ENCODE measurements around the gene CSF2RB. TPM values are rescaled to one million over a fixed set of nuclear protein-coding genes. Genes with fewer than 3 reads are reported as not detected.

CSF2RB gene
- total RNA-seq, 1 donor from 2014 or later = 30.1 TPM

- no peaks in the 10 kb centered on the region for H3K36me3 ChIP-seq
- no peak for TF ChIP-seq CTCF (IDR thresholded peaks at IDR 0.05)
- intact Hi-C loops (cut with DNase I) = loop anchor here (10.0 kb wide), 1 partner anchor 58 kb away; no protein-coding TSS in a partner anchor
- DNase-seq = no peak
- H3K9me3 ChIP-seq = no peaks in the 10 kb centered on the region
- ATAC-seq = peak; percentile 41 to 63
- H3K27ac ChIP-seq = peak overlapping the region; percentile 77
- H3K4me1 ChIP-seq = peaks cover 16% of the 10 kb centered on the region
- no peaks in the 10 kb centered on the region for H3K27me3 ChIP-seq (ENCODE audit: low read depth)
- H3K4me3 ChIP-seq = peak overlapping the region; percentile 53
Measured at GRCh38 chr22:36912694-36913426, 568 bp upstream of the CSF2RB start.

GRCh38 chr22:36914390-36914752 is 943 bp downstream of the CSF2RB start:
- Histone ChIP-seq H3K27me3 (ENCODE audit: low read depth) (no peaks in the 10 kb centered on the region), H3K27ac (peak overlapping the region; percentile 77), H3K4me3 (peak overlapping the region; percentile 53), H3K9me3 (no peaks in the 10 kb centered on the region), H3K36me3 (no peaks in the 10 kb centered on the region), H3K4me1 (peaks cover 16% of the 10 kb centered on the region)
- ATAC-seq (no peak), DNase-seq (no peak)
- intact Hi-C loops (cut with DNase I) = loop anchor here (10.0 kb wide), 1 partner anchor 60 kb away; no protein-coding TSS in a partner anchor
- TF ChIP-seq CTCF (IDR thresholded peaks at IDR 0.05) = no peak

- intact Hi-C loops (cut with DNase I) = loop anchor here (10.0 kb wide), 1 partner anchor 61 kb away; no protein-coding TSS in a partner anchor
- Histone ChIP-seq H3K9me3 (no peaks in the 10 kb centered on the region), H3K36me3 (no peaks in the 10 kb centered on the region), H3K4me1 (peaks cover 16% of the 10 kb centered on the region), H3K27ac (no peak overlapping the region), H3K4me3 (no peak overlapping the region), H3K27me3 (ENCODE audit: low read depth) (no peaks in the 10 kb centered on the region)
- ATAC-seq = no peak
- no peak for DNase-seq
- TF ChIP-seq CTCF (IDR thresholded peaks at IDR 0.05) = no peak
Measured at GRCh38 chr22:36916034-36916433, 2.6 kb downstream of the CSF2RB start.

- TF ChIP-seq CTCF (IDR thresholded peaks at IDR 0.05) = no peak
- Histone ChIP-seq H3K36me3 (peaks cover 5% of the 10 kb centered on the region), H3K27me3 (ENCODE audit: low read depth) (peaks cover 6% of the 10 kb centered on the region), H3K27ac (no peak overlapping the region), H3K4me1 (peaks cover 9% of the 10 kb centered on the region), H3K9me3 (no peaks in the 10 kb centered on the region), H3K4me3 (no peak overlapping the region)
- intact Hi-C loops (cut with DNase I) = loop anchor here (10.0 kb wide), 1 partner anchor 64 kb away; no protein-coding TSS in a partner anchor
- DNase-seq (no peak), ATAC-seq (no peak)
Measured at GRCh38 chr22:36918586-36919284, 5.3 kb downstream of the CSF2RB start.

- H3K4me1 ChIP-seq = peaks cover 9% of the 10 kb centered on the region
- no peak for TF ChIP-seq CTCF (IDR thresholded peaks at IDR 0.05)
- no peak overlapping the region for H3K4me3 ChIP-seq
- DNase-seq (no peak), ATAC-seq (peak; percentile 57 to 71)
- peaks cover 18% of the 10 kb centered on the region for H3K36me3 ChIP-seq
- intact Hi-C loops (cut with DNase I) = no loop called here
- H3K27ac ChIP-seq = no peak overlapping the region
- no peaks in the 10 kb centered on the region for H3K9me3 ChIP-seq
- peaks cover 6% of the 10 kb centered on the region for H3K27me3 ChIP-seq (ENCODE audit: low read depth)
Measured at GRCh38 chr22:36921309-36922104, 8.1 kb downstream of the CSF2RB start.

Data from lower lobe of right lung (tissue), 2 donors.